Measurements from ENCODE around the gene RIMBP2.

DNA sequence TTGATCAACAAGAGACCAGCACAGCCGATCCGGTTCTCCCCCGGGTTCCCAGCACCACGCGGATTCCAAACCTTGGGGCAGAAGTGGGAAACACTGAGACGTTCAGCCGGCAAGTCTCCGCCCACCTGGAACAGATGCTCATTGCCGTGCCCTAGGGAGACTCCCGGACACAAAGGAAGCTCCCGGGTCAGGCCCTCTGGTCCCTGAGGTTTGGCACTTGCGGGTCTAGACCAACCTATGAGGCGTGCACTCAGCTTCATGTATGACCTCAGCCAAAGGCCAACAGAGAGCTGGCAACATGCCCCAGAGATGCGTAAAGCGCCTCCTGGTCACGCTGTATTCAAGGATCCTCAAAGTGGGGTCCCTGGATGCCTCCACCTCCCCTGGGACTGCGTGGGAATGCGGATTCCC is 2.5 kb downstream of the RIMBP2 start:
- TF ChIP-seq, protein P1, sequence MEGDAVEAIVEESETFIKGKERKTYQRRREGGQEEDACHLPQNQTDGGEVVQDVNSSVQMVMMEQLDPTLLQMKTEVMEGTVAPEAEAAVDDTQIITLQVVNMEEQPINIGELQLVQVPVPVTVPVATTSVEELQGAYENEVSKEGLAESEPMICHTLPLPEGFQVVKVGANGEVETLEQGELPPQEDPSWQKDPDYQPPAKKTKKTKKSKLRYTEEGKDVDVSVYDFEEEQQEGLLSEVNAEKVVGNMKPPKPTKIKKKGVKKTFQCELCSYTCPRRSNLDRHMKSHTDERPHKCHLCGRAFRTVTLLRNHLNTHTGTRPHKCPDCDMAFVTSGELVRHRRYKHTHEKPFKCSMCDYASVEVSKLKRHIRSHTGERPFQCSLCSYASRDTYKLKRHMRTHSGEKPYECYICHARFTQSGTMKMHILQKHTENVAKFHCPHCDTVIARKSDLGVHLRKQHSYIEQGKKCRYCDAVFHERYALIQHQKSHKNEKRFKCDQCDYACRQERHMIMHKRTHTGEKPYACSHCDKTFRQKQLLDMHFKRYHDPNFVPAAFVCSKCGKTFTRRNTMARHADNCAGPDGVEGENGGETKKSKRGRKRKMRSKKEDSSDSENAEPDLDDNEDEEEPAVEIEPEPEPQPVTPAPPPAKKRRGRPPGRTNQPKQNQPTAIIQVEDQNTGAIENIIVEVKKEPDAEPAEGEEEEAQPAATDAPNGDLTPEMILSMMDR (IDR thresholded peaks at IDR 0.05): no peak
- no peak for TF ChIP-seq ZFX (IDR thresholded peaks at IDR 0.05; ENCODE audit: borderline replicate concordance)
